ENCODE results near the gene DDX59. TPM values are rescaled to one million over a fixed set of nuclear protein-coding genes. Genes with fewer than 3 reads are reported as not detected.

DDX59 gene
- total and polyA plus RNA-seq, 9 of the 15 experiments (the other 6 are each of a cell fraction or from before 2014, with no cell fraction given), result 8.3 to 30.4 (median 19.8) TPM

GRCh38 chr1:200670242-200671118, 773 bp upstream of the DDX59 start (continued):
- TF ChIP-seq DPF2 (IDR thresholded peaks at IDR 0.05), result peak; percentile 78
- TF ChIP-seq CEBPB (tag; IDR thresholded peaks at IDR 0.05), result peak; percentile 71
- no peak for TF ChIP-seq ZNF696 (CRISPR knock-in tag; conservative IDR thresholded peaks at IDR 0.05)
- peak in 1 of 3 experiments; percentile 83 for TF ChIP-seq YY1 (IDR thresholded peaks at IDR 0.05; ENCODE audit: borderline replicate concordance in 1 of 3, control insufficient read depth in 1 of 3, extremely low read depth in 1 of 3, insufficient read depth in 3 of 3, insufficient read length in 1 of 3, insufficient replicate concordance in 2 of 3, low read depth in 1 of 3, low read length in 2 of 3)
- peak; percentile 74 for TF ChIP-seq SOX6 (IDR thresholded peaks at IDR 0.05)
- TF ChIP-seq ZNF592 (IDR thresholded peaks at IDR 0.05), result peak; percentile 84; the same call in 1 of the 2 replicates
- 0 out of 2 replicates have a peak, but pooled peaks have one; percentile 54 for TF ChIP-seq HDAC8 (tag; IDR thresholded peaks at IDR 0.05)

Measured in K562 (cell line).